NCI-H2196 treated with DMSO at 0.1 percent for 48 hours (cell line): ENCODE data around the gene ESYT1.

ENCODE experiments used
- DNase-seq: peaks from one replicate; lab custom pipeline; 2025; ENCODE audit not compliant: unreplicated experiment; lab: John Stamatoyannopoulos, UW

Gene ESYT1

GRCh38 chr12:56127888-56128669, at the start of gene ESYT1:
Gene ESYT1, plus strand, starts transcription at chr12:56128267. Its CDS starts 53 bp downstream, at chr12:56128320.
- peak; percentile 99 for DNase-seq

- DNase-seq, result no peak
Observed at GRCh38 chr12:56078427-56078826, 49.6 kb upstream of the ESYT1 start.

DNA sequence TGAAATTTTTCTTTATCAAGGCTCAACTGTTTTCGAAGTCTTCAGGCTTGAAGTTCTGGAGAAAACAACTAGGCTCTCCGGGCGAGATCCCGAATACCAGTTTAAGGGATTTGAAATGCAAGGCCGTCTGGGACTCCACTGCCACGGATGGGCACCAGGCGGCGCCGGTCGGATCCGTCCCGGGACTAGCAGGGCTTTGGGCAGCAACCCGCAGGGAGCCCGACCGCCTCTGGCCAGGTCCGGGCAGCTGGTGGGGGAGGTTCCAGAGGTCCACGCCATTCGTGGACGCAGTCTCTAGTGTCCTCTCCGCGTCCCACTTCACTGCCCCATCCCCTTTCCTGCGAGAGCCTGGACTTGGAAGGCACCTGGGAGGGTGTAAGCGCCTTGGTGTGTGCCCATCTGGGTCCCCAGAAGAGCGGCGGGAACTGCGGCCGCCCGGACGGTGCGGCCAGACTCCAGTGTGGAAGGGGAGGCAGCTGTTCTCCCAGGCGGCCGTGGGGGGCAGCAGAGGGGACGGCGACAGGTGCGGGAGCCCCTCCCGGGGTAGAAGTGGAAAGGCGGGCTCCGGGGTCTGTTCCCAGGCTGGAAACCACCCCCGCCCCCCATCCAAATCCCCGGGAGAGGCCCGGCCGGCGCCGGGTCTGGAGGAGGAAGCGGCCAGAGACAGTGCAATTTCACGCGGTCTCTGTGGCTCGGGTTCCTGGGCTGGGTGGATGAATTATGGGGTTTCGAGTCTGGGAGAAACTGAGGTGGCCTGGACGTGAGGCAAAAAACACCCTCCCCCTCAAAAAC, 48.9 kb upstream of the ESYT1 start:
- DNase-seq, result peak; percentile 56

GRCh38 chr12:56079723-56080555, 48.1 kb upstream of the ESYT1 start, which contains the start of gene ERBB3:
Gene ERBB3, plus strand, starts transcription at chr12:56080165. Its CDS starts 136 bp downstream, at chr12:56080301.
- peak; percentile 57 for DNase-seq

DNA sequence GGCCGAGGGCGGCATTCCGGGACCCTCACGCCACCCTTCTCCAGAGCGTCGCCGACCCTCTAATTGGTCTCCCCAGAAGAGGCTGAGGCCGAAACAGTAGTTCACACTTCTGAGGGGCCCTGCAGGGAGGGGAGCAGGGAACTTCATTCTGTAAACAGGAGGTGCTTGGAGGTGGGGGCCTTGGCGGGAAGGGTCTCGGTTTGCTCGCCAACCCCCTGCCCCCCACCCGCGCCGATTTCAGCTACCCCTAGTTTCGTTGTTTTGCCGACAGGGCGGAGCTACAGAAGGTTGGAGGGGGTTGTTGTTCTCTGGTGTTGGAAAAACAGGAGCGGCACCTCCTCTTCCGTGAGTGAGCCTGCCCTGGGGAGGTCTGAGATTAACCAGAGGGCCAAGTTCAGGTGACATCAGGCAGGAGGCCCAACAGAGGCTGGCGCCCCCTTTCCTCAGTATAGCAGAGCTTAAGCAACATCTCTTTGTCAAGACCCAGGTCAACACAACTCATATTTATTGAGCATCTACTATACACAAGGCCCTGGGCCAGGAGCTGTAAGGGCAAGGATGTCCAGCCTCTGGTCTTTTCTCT, 47.4 kb upstream of the ESYT1 start:
- no peak for DNase-seq

DNA sequence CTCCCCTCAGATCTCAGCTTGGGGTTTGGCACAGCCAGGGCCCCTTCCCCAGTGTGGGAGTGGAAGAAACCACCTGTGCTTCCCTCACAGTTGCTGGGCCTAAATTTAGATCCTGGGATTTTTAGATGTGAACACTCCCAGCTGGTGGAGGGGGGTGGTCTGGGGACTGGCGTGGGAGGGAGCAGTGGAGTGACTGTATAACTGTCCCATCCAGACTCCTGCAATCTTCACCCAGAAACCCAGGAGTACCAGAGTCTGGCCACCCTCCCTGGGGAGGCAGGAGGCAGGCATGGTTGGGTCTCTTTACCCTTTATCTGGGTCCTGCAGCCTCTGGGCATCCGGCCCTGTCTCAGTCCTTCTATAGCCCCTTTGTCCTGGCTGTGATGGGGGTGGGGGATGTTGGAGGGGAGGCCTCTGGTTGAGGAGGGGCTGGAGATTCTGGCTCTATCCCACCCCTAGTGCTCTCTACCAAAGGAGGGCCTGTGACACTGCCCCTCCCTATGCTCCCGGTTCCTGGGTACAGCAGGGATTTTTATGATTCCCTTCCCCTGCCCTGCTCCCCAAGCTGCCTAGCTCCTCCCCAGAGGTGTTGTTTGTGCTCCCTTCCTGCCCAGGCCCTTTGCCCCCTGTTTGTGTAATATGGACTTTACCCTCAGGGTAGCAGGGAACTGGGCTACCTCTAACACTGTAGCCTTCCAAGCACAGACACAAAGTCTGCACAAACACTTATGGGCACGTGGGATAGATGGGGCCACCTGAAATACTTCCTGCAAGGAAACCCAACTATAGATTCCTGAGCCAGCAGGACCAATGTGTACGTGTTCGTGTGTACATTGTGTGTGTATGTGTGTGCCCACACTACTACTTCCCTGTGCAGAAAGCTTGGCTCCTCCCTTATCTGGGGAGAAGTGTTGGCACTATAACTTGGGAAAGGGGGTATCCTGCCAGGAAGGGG, 46.4 kb upstream of the ESYT1 start:
- DNase-seq, result no peak

- DNase-seq, result no peak
Observed at GRCh38 chr12:56082382-56082781, 45.7 kb upstream of the ESYT1 start.

DNA sequence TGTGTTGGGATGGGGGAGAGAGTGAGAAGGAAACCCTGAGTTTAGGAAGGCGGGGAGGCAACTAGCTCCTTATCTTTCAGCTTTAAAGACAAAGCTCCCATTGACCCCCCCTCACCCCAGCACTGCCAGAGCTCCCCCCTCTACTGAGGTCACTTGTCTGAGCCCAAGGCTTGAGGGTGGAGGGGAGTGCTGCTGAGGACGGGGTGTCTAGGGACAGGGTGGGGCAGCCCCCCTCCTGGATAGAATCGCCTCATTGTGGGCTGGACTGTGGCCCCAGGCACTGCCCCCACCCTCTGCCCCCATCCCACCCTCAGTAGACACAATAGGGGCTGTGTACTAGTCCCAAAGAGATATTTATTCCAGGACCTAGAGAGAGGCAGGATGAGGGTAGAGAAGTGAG, 45.1 kb upstream of the ESYT1 start:
- DNase-seq, result no peak

DNA sequence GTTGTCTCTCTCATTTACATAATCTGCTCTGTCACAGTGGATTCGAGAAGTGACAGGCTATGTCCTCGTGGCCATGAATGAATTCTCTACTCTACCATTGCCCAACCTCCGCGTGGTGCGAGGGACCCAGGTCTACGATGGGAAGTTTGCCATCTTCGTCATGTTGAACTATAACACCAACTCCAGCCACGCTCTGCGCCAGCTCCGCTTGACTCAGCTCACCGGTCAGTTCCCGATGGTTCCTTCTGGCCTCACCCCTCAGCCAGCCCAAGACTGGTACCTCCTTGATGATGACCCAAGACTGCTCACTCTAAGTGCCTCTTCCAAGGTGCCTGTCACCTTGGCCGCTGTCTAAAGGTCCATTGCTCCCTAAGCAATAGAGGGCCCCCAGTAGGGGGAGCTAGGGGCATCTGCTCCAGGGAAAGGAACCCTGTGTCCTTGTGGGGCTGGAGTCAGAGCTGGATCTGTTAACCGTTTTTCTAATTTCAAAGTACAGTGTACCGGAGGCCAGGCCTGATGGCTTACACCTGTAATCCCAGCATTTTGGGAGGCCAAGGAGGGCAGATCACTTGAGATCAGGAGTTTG, 43.0 kb upstream of the ESYT1 start:
- no peak for DNase-seq

DNA sequence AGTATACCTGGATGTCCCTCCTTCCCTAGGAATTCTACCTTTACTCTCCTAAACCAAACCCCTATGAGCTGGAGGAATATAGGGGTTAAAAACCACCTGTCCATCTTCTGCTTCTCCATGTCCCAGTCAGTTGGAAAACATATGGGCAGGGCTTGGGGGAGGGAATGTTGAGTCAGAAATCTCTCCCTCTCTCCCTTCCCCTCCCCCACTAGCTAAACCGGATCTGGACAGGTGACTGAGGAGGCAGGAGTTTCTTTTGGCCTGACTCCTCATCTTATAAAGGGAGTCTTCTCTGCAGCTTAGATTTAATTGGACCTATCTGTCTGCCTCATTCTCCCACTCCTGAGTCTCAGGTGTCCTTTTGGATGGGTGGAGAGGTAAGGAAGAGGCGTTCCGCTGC, 42.0 kb upstream of the ESYT1 start:
- no peak for DNase-seq

DNA sequence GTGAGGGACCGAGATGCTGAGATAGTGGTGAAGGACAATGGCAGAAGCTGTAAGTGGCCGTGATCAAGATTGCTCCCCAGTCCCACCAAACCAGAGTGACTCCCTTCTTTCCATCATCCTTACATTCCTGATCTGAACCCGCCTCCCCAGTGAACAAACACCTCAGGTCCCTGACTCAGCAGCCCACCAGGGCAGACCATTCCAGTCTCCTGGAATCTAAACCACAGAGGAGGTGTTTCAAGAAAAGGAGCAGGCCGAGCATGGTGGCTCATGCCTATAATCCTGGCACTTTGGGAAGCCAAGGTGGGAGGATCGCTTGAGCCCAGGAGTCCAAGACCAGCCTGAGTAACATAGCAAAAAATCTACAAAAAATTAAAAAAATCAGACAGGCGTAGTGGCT, 41.5 kb upstream of the ESYT1 start:
- DNase-seq, result no peak

DNA sequence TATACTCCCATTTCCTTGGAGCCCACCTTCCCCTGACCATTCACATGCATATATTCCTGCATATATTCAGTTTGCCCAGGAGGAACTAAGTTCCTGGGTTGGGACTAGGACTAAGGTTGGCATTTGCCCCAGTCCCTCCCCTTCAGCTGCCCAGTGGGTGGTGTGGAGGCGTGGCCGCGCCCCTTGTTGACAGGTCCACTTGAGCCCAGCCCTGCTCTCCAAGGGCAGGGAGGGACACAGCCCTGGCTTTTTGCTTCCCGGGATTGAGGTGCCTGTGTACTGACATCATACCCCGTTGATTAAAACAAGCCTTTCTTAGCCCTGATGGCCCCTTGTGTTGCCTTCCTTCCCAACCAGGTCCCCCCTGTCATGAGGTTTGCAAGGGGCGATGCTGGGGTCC, 40.8 kb upstream of the ESYT1 start:
- peak; percentile 43 for DNase-seq

DNA sequence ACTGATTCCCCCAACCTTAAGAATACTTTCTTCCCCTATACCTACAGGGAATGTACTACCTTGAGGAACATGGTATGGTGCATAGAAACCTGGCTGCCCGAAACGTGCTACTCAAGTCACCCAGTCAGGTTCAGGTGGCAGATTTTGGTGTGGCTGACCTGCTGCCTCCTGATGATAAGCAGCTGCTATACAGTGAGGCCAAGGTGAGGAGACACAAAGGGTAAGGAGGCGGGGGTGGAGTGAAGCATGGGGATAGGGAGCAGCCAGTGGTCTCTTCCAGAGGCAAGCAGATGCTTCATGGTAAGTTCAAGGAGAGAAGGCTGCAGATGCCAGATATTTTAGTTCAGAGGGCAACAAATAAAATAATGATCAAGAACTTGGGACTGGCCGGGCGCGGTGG, 30.3 kb upstream of the ESYT1 start:
- no peak for DNase-seq

DNA sequence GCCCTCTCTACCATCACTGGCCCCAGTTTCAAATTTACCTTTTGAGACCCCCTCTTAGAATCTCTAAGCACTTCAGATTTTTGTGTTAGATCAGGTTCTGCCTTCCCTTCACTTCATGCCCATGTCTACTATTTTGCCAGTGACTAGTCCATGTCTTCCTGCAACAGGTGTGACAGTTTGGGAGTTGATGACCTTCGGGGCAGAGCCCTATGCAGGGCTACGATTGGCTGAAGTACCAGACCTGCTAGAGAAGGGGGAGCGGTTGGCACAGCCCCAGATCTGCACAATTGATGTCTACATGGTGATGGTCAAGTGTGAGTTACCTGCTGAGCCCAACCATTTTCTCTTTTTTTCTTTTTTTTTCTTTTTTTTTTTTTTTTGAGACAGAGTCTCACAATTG, 29.5 kb upstream of the ESYT1 start:
- DNase-seq, result no peak

DNA sequence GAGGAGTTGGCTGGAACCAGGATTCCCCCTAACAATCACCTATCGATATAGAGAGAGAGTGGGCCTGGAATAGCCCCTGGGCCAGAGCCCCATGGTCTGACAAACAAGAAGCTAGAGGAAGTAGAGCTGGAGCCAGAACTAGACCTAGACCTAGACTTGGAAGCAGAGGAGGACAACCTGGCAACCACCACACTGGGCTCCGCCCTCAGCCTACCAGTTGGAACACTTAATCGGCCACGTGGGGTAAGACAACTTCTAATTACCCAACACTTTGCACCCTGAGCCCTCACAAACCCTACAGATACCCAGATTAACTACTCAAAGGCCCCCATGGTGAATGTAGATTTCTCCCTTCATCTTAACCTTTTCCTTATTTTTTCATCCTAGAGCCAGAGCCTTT, 28.3 kb upstream of the ESYT1 start:
- DNase-seq, result no peak

GRCh38 chr12:56101045-56101444, 27.0 kb upstream of the ESYT1 start:
- no peak for DNase-seq

DNA sequence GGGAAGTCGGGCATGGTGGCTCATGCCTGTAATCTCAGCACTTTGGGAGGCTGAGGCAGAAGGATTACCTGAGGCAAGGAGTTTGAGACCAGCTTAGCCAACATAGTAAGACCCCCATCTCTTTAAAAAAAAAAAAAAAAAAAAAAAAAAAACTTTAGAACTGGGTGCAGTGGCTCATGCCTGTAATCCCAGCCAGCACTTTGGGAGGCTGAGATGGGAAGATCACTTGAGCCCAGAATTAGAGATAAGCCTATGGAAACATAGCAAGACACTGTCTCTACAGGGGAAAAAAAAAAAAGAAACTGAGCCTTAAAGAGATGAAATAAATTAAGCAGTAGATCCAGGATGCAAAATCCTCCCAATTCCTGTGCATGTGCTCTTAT, 25.4 kb upstream of the ESYT1 start:
- DNase-seq, result no peak

- no peak for DNase-seq
Observed at GRCh38 chr12:56103066-56103711, 24.9 kb upstream of the ESYT1 start.

DNA sequence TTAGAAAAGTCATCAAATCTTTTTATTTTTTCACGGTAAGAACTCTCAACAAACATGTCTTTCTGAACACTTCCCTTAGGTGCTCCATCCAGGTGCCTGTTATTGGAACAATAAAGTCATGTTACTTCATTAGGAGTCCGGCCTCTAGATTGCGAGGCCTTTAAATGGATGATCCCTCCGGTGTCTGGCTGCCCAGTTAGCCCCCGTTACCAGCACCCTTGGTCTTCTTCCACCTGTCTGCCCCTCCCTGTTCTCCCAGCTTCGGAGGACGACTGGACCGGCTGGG, 24.3 kb upstream of the ESYT1 start:
- DNase-seq, result no peak
